B cell (primary cell): ENCODE measurements around the gene RBM33. TPM values are rescaled to one million over a fixed set of nuclear protein-coding genes. Genes with fewer than 3 reads are reported as not detected.

Experiments
- ATAC-seq: fragments of 200-7000 bp; cut with Tn5 transposase; one replicate; pipeline ENCODE4 v1.10.0; 2021; ENCODE audit warnings: low read depth, mild to moderate bottlenecking, moderate number of reproducible peaks, moderate library complexity
- CTCF ChIA-PET: fragments of 350-600 bp; sonication (Branson Sonifier 250); formaldehyde crosslinking; loops from one replicate; lab custom pipeline; 2021; ENCODE audit warnings: antibody characterized with exemption, inconsistent platforms; lab: Charles Lee
- POLR2A ChIA-PET: fragments of 350-600 bp; sonication (Branson Sonifier 250); formaldehyde crosslinking; loops from one replicate; lab custom pipeline; 2021; ENCODE audit warnings: antibody characterized with exemption; lab: Charles Lee
- DNase-seq: peaks from one replicate; pipeline ENCODE4 v3.0.0; 2013
- H2AFZ ChIP-seq: 2 replicates; pipeline ENCODE4 v1.6.1; 2012; ENCODE audit warnings: mild to moderate bottlenecking, low read depth, low read length; ENCODE audit not compliant: insufficient read depth, poor library complexity, severe bottlenecking
- H3K27ac ChIP-seq, 2 donors: 1 replicate in 1 of 2; 2 replicates in 1 of 2; pipeline ENCODE4 v1.5.1; 2012 to 2013; ENCODE audit warnings: low read length in 2 of 2, mild to moderate bottlenecking in 2 of 2, moderate library complexity in 1 of 2
- H3K27me3 ChIP-seq, 4 experiments: fragments of 200-600 bp in 1 of 4; sonication (generic) in 1 of 4; replicated peaks in 1 of 4; 1 replicate in 2 of 4; 2 replicates in 2 of 4; pipeline versions ENCODE4 v1.6.1 to v1.7.0; 2013 to 2016; ENCODE audit warnings: low read length in 3 of 4, mild to moderate bottlenecking in 2 of 4, mixed read lengths in 1 of 4, moderate library complexity in 1 of 4; ENCODE audit not compliant: insufficient read depth in 4 of 4, control insufficient read depth in 3 of 4; ENCODE audit errors: control extremely low read depth in 1 of 4
- H3K36me3 ChIP-seq, 2 experiments: replicated peaks in 1 of 2; 1 replicate in 1 of 2; 2 replicates in 1 of 2; pipeline versions ENCODE4 v1.6.1 to v1.7.1; 2013; ENCODE audit warnings: low read length in 1 of 2; ENCODE audit not compliant: insufficient read depth in 2 of 2, control insufficient read depth in 1 of 2; ENCODE audit errors: control extremely low read depth in 1 of 2, extremely low read depth in 1 of 2
- H3K4me1 ChIP-seq, 2 donors: fragments of 200-600 bp in 1 of 2; sonication (generic) in 1 of 2; 1 replicate in 1 of 2; 2 replicates in 1 of 2; pipeline versions ENCODE4 v1.5.1 to v1.6.1; 2013 to 2017; ENCODE audit warnings: low read length in 2 of 2; ENCODE audit not compliant: control insufficient read depth in 2 of 2, insufficient read depth in 2 of 2
- H3K4me2 ChIP-seq: replicated peaks from 2 replicates; pipeline ENCODE3; 2012; ENCODE audit warnings: mild to moderate bottlenecking, low read depth, low read length; ENCODE audit not compliant: poor library complexity, severe bottlenecking
- H3K4me3 ChIP-seq, 5 experiments: fragments of 200-600 bp in 1 of 5; sonication (generic) in 1 of 5; 1 replicate in 3 of 5; 2 replicates in 2 of 5; pipeline versions ENCODE4 v1.5.1 to v1.7.0; 2011 to 2016; ENCODE audit warnings: low read length in 4 of 5, mild to moderate bottlenecking in 4 of 5, low read depth in 2 of 5, control low read depth in 1 of 5, moderate library complexity in 1 of 5; ENCODE audit not compliant: insufficient read depth in 1 of 5; ENCODE audit errors: control extremely low read depth in 1 of 5, extremely low read depth in 1 of 5
- H3K79me2 ChIP-seq: fragments of 200-600 bp; sonication (generic); one replicate; pipeline ENCODE4 v1.6.0; 2016; ENCODE audit warnings: low read length; ENCODE audit not compliant: control insufficient read depth, insufficient read depth
- H3K9ac ChIP-seq: fragments of 200-600 bp; sonication (generic); 2 replicates; pipeline ENCODE4 v1.6.1; 2017; ENCODE audit warnings: mild to moderate bottlenecking, low read length, moderate library complexity
- H3K9me3 ChIP-seq, 3 donors: one replicate each; pipeline versions ENCODE4 v1.6.1 to v1.7.1; 2013; ENCODE audit warnings: low read length in 2 of 3; ENCODE audit not compliant: control insufficient read depth in 2 of 3, insufficient read depth in 1 of 3; ENCODE audit errors: control extremely low read depth in 1 of 3
- H4K20me1 ChIP-seq: 2 replicates; pipeline ENCODE4 v1.6.0; 2012; ENCODE audit warnings: mild to moderate bottlenecking, low read length; ENCODE audit not compliant: insufficient read depth, control insufficient read depth, poor library complexity, severe bottlenecking
- H3K27ac Mint-ChIP-seq: one replicate; pipeline ENCODE4 v1.8.0; 2021; ENCODE audit warnings: mixed read lengths
- H3K27me3 Mint-ChIP-seq: one replicate; pipeline ENCODE4 v1.8.0; 2021; ENCODE audit warnings: mixed read lengths
- H3K4me1 Mint-ChIP-seq: one replicate; pipeline ENCODE4 v1.8.0; 2021; ENCODE audit warnings: mixed read lengths
- H3K4me3 Mint-ChIP-seq: one replicate; pipeline ENCODE4 v1.8.0; 2021; ENCODE audit warnings: mixed read lengths
- H3K9me3 Mint-ChIP-seq: one replicate; pipeline ENCODE4 v1.8.0; 2022; ENCODE audit warnings: mixed read lengths; ENCODE audit not compliant: insufficient read depth
- EZH2 ChIP-seq: IDR thresholded peaks from 2 replicates; pipeline ENCODE4 v1.6.1; 2012; ENCODE audit warnings: borderline replicate concordance, low read depth, mild to moderate bottlenecking, moderate library complexity, low read length; ENCODE audit not compliant: insufficient read depth, poor library complexity, severe bottlenecking
- WGBS: methylation state at CpG from one replicate; pipeline ENCODE4 v1.1.5; 2013; ENCODE audit warnings: missing lambda C conversion rate; ENCODE audit not compliant: insufficient coverage; 5-methylcytosine and 5-hydroxymethylcytosine counted together
- intact Hi-C: fragments of 100-400 bp; cut with micrococcal nuclease; formaldehyde crosslinking; loops from one replicate; pipeline ENCODE4 v1.10.0; 2022
- polyA plus RNA-seq: library from polyadenylated mRNA; depleted of rRNA; stranded (reverse); fragments of >200 nt; gene quantifications from 2 replicates; pipeline ENCODE4 v1.2.3, GENCODE V29; 2012
- total RNA-seq, 2 donors: library from RNA; stranded (reverse); fragments of 120-200 nt in 1 of 2; gene quantifications; 1 replicate in 1 of 2; 2 replicates in 1 of 2; pipeline versions ENCODE4 v1.2.3 to v1.2.4, GENCODE V29; 2013 to 2022
- TF ChIP-seq, protein P1 (sequence below): fragments of 200-600 bp; IDR thresholded peaks from one replicate; pipeline ENCODE4 v1.8.0; 2022; ENCODE audit warnings: antibody characterized with exemption, mild to moderate bottlenecking

Gene RBM33
- total and polyA plus RNA-seq, 2 donors (not counting 1 experiment from before 2014, with no cell fraction given) = 33.5 to 189 TPM

DNA sequence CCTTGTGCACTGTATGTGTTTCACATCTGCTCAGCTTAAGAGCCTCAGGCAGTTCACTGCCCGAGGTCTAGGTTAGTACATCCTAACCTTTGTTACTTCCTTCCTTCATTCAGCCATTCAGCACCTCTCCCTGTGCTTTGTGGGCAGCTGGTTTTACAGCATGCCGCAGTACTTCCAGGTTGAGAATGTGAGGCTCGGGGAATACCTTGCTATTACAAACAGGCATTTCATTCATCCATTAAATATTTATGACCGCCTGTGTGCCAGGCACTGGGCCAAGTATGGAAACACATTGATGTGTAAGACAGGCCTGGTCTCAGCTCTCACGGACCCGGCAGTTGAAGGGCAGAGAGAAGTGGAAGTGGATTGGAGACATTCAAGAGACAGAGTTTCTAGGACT, 85.4 kb downstream of the RBM33 start:
- WGBS = 82% methylated on average over 5 of the region's 6 CpGs
- Histone ChIP-seq H3K9me3 (no peaks in the 10 kb centered on the region), H3K27ac (peak overlapping the region in 1 of 2 donors; percentile 76), H3K9ac (no peak overlapping the region), H3K36me3 (peaks cover 4 to 33% of the 10 kb centered on the region in 2 experiments), H3K4me2 (no peak overlapping the region), H4K20me1 (no peaks in the 10 kb centered on the region), H3K27me3 (no peaks in the 10 kb centered on the region), H3K4me1 (peaks cover 40 to 53% of the 10 kb centered on the region in 2 donors), H3K79me2 (peaks cover 87% of the 10 kb centered on the region), H2AFZ (no peak overlapping the region), H3K4me3 (no peak overlapping the region)
- TF ChIP-seq, protein P1, sequence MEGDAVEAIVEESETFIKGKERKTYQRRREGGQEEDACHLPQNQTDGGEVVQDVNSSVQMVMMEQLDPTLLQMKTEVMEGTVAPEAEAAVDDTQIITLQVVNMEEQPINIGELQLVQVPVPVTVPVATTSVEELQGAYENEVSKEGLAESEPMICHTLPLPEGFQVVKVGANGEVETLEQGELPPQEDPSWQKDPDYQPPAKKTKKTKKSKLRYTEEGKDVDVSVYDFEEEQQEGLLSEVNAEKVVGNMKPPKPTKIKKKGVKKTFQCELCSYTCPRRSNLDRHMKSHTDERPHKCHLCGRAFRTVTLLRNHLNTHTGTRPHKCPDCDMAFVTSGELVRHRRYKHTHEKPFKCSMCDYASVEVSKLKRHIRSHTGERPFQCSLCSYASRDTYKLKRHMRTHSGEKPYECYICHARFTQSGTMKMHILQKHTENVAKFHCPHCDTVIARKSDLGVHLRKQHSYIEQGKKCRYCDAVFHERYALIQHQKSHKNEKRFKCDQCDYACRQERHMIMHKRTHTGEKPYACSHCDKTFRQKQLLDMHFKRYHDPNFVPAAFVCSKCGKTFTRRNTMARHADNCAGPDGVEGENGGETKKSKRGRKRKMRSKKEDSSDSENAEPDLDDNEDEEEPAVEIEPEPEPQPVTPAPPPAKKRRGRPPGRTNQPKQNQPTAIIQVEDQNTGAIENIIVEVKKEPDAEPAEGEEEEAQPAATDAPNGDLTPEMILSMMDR = no peak
- TF ChIP-seq EZH2 = no peak
- intact Hi-C loops = loop anchor here (10.0 kb wide), 1 partner anchor 355 kb away; no protein-coding TSS in a partner anchor
- peaks cover 80% of the 10 kb centered on the region for H3K4me1 Mint-ChIP-seq
- no peak overlapping the region for H3K4me3 Mint-ChIP-seq
- peak overlapping the region; percentile 43 for H3K27ac Mint-ChIP-seq
- DNase-seq = no peak
- ATAC-seq = no peak
- ChIA-PET POLR2A (interaction anchor here (0.7 to 1.2 kb wide), 2 partner anchors 14 to 223 kb away, joined by 3 to 10 read pairs; no protein-coding TSS in a partner anchor), CTCF (interaction anchor here (0.8 to 14.4 kb wide), 3 partner anchors 38 to 802 kb away, joined by 4 to 242 read pairs (median 11); no protein-coding TSS in a partner anchor)
- H3K27me3 Mint-ChIP-seq = no peaks in the 10 kb centered on the region
- H3K9me3 Mint-ChIP-seq = no peaks in the 10 kb centered on the region

- peaks cover 4% of the 10 kb centered on the region for H4K20me1 ChIP-seq
- POLR2A ChIA-PET = no interaction called here
- 89% methylated on average over 1 of the region's 3 CpGs for WGBS
These were observed 86.9 kb downstream of the RBM33 start for GRCh38 chr7:155731380-155731779.

More at GRCh38 chr7:155731380-155731779, 86.9 kb downstream of the RBM33 start:
- Mint-ChIP-seq H3K27ac (peak overlapping the region; percentile 64), H3K4me1 (peaks cover 77% of the 10 kb centered on the region), H3K27me3 (no peaks in the 10 kb centered on the region), H3K4me3 (no peak overlapping the region), H3K9me3 (no peaks in the 10 kb centered on the region)
- DNase-seq (no peak), ATAC-seq (no peak)
- peak overlapping the region in 1 of 2 donors; percentile 76 for H3K27ac ChIP-seq
- peaks cover 34 to 46% of the 10 kb centered on the region in 2 donors for H3K4me1 ChIP-seq
- H3K4me2 ChIP-seq = peak overlapping the region; percentile 49
- no peaks in the 10 kb centered on the region for H3K9me3 ChIP-seq
- H3K27me3 ChIP-seq = no peaks in the 10 kb centered on the region
- no peak overlapping the region for H3K9ac ChIP-seq
- peaks cover 74% of the 10 kb centered on the region for H3K79me2 ChIP-seq
- intact Hi-C loops = no loop called here
- peaks cover 4 to 33% of the 10 kb centered on the region in 2 experiments for H3K36me3 ChIP-seq
- no peak overlapping the region for H3K4me3 ChIP-seq
- H2AFZ ChIP-seq = no peak overlapping the region
- TF ChIP-seq, protein P1 = no peak
- TF ChIP-seq EZH2 = no peak
- CTCF ChIA-PET = interaction anchor here (1.1 to 14.4 kb wide), 6 partner anchors 9 to 386 kb away, joined by 3 to 242 read pairs (median 6); no protein-coding TSS in a partner anchor
